Femur (tissue), 1 donor: Measurements from ENCODE around the gene ANP32D.
"Not testable (repeated sequence)": the region's sequence is repeated elsewhere in the genome, so short reads cannot be mapped to it uniquely, and the experiment has no call there.

Source experiments
- DNase-seq: peaks from one replicate; pipeline ENCODE4 v3.0.0-alpha.2; 2017

ANP32D gene

DNA sequence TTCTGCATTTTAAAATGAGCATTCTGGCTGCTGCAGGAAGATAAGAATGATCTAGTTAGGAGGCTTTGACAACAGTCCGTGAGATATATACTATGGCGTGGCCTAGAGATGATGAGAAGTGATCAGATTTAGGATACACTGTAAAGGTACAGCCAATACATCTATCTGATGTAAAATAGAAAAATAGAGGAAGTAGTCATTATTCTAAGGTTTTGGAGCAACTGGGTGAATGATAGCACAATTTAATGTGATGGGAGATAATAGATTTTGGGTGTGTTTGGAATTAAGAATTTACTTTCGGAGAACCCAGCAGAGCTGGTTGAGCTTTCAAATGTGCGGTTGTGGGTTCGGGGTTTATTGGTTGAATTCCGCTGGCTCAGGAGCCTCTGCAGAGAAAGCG, at the start of gene ANP32D:
ANP32D (plus strand) TSS at position 301 of the 400 bp plus-strand sequence. CDS start 106 bp downstream, outside the sequence.
- DNase-seq: no peak

DNA sequence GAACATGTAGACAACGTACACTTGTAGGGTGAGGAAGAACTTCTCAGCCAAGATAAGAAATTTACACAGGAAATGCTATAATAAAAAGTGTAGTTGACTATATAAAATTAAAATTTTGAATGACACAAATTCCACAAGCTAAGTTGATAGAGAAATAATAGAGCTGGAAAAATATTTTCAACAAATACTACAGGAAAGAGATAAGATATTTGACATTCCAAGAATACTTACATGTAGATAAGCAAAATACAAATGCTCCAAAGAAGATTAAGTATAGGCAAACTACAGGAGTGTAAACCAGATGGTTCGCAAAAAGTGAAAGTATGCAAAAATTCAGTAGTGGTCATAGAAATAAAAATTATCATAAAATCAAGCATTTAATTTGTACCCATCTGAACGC, 49.2 kb upstream of the ANP32D start:
- DNase-seq: no peak

DNA sequence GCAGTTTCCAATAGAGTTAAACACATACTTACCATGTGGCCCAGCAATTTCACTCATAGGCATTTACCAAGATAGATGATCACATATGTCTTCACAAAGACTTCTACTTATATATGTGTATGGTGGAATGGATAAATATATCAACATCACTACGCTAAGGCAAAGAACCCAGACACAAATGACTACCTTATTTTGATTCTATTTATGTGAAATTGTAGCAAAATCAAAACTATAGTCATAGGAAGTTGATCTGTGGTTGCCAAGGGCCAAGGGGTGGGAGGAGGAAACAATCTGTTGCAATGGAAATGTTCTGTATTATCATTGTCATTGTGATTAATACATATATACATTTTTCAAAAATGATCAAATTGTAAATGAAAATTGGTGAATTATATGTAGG, 47.7 kb upstream of the ANP32D start:
- no peak for DNase-seq

DNA sequence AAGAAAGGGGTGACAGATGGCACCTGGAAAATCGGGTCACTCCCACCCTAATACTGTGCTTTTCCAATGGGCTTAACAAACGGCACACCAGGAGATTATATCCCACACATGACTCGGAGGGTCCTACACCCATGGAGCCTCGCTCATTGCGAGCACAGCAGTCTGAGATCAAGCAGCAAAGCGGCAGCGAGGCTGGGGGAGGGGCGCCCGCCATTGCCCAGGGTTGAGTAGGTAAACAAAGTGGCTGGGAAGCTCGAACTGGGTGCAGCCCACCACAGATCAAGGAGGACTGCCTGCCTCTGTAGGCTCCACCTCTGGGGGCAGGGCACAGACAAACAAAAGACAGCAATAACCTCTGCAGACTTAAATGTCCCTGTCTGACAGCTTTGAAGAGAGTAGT, 38.3 kb upstream of the ANP32D start:
- not testable (repeated sequence) for DNase-seq

DNA sequence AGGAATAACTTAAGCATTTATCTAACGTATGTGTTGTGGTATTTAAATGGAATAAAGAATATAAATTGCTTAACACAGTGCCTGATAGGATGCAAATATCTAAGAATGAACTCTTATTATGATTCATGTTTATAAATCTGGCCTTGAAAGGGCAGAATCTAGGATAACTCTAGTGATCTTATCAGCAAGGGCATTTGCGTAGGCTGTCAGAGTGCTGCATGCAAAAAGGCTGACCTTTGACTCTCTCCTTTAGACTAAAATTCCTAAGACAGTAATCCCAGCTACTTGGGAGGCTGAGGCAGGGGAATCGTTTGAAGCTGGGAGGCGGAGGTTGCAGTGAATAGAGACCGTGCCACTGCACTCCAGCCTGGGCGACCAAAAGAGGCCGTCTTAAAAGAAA, 31.3 kb upstream of the ANP32D start:
- DNase-seq: no peak

DNA sequence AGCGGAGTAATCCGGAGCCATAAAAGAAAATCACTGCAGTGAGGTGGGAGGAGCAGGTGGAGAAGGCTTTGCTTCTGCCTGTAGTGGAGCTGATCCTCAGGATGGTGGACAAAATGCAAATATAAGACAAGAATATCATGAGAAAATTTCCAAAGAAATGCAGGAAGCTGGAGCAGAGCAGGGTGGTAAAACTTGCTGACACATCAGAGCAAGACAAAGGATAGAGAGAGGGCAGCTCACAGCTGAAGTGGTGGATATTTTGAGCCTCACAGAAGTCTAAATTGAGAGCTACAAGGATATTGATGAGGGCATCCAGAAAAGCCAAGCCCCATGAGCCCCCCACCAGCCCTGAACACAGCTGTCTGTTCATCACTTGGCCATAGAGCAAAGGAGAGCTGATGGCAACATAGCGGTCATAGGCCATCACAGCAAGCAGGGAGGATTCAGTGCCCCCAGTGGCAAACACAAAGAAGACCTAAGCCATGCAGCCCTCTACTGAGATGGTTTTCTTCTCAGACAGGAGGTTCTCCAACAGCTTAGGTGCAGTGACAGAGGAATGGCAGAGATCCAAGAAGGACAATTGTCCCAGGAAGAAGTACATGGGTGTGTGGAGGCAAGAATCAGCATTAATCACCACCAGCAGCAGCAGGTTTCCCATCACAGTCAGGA, 30.0 kb upstream of the ANP32D start:
- no peak for DNase-seq

DNA sequence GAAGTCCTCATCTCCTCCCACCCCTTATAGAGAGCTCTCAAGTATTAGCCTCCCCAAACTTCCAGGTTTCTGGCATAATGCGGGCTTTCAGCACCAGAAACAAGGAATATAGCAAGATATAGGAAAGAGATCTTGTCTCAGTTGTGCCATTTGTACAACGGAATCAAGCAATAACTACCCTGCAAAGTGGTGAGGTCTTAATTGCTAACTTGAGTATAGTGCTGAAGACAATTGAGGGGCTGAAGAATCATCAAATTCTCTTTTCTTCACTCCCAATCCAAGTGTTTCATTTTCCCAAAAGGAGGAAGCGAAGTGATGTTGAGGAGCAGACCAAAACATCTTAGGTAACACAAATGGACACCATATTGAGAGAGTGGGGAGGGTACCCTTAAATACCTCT, 26.8 kb upstream of the ANP32D start:
- no peak for DNase-seq

DNA sequence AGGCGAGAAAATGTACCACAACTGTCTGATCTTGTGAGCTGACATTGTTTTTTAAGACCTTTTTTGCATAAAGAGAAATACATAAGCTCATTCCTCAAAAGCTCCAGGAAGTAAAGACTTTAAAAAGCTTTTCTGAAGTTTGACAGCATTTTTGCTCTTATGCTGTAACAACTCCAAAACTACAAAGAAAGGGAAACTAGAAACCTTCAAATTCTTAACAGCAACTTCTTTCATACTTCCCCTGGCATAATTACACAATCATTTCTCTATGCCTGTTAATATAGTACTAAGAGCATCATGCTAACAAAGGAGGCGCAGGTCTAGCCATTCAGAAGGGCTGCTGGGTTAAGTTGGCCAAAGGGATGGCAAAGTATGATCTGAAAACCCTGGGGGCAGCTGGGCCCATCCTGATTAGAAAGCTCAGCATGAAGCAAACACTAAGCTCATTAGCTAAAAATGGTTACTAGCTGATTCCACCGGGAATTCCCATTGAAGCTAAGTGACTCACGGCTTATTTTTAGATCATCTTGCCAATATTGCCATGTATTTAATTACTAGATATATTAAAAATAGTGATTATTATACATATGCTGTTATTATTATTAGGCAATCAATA, 26.1 kb upstream of the ANP32D start:
- no peak for DNase-seq

DNA sequence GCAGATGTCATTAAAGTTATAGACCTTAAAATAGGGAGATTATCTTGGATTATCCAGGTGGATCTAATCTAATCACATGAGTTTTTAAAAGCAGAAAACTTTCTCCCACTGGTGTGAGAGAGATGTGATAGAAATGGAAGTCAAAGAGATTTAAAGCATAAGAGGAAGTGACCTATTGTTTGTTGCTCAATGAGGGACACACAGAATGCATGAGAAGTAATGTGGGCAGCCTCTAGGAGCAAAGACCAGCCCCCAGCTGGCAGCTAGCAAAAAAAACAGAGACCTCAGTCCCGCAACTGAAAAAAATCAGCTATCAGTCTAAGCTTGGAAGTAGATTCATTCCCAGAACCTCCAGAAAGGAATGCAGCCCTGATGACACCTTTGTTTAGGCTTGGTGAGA, 24.6 kb upstream of the ANP32D start:
- DNase-seq: no peak

DNA sequence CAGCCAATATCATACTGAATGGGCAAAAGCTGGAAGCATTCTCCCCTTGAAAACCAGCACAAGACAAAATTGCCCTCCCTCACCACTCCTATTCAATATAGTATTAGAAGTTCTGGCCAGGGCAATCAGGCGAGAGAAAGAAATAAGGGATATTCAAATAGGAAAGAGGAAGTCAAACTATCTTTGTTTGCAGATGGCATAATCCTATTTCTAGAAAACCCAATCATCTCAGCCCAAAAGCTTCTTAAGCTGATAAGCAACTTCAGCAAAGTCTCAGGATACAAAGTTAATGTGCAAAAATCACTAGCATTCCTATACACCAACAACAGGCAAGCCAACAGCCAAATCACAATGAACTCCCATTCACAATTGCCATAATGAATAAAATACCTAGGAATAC, 21.0 kb upstream of the ANP32D start:
- no peak for DNase-seq

DNA sequence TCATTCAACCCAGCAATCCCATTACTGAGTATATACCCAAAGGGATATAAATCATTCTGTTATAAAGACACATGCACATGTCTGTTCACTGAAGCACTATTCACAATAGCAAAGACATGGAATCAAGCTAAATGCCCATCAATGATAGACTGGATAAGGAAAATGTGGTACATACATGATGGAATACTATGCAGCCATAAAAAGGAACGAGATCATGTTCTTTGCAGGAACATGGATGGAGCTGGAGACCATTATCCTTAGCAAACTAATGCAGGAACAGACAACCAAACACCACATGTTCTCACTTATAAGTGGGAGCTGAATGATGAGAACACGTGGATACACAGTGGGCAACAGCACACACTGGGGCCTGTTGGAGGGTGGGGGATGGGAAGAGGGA, 19.4 kb upstream of the ANP32D start:
- not testable (repeated sequence) for DNase-seq

DNA sequence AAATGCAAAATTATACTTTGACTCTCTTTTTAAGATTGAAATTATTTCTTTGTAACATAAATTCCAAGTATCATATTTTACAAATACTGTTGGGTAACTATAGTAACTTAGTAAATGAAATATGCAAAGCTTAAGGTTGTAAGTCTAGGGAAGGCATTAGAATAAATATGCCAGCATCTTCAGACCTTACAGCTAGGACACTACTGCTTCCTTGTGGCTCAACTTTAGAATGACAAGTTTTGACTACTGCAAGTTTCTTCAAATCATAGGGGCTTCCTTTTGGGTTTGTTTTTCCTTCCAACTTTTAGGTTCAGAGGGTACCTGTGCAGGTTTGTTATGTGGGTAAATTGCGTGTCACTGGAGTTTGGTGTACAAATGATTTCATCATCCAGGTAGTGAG, 17.7 kb upstream of the ANP32D start:
- no peak for DNase-seq

DNA sequence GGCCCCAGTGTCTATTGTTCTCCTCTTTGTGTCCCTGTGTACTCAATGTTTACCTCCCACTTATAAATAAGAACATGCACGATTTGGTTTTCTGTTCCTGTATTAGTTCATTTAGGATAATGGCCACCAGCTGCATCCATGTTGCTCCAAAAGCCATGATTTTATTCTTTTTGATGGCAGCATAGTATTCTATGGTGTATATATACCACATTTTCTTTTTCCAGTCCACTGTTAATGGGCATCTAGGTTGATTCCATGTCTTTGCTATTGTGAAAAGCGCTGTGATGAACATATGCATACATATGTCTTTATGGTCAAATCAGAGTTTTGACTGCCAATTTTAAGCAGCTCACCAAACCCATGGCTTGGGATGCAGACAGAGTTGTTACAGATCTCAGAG, 17.2 kb upstream of the ANP32D start:
- no peak for DNase-seq

DNA sequence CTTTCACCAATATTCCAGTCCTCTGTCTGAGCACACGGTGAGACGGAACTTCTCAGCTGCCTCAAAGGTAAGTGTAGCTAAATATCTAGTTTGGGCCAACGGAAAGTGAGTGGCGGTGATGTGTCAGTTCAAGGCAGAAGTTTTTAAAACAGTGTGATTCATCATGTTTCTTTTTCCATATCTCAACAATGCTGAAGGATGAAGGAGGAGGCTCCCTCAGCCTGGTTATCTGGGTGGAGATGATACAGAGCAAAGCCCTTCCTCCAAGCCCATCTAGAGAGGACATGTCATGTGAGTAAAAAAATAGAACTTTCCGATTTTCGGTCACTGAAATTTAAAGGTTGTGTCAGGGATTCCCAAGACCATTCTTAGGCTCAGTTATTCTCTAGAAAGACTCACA, 13.1 kb upstream of the ANP32D start:
- no peak for DNase-seq

DNA sequence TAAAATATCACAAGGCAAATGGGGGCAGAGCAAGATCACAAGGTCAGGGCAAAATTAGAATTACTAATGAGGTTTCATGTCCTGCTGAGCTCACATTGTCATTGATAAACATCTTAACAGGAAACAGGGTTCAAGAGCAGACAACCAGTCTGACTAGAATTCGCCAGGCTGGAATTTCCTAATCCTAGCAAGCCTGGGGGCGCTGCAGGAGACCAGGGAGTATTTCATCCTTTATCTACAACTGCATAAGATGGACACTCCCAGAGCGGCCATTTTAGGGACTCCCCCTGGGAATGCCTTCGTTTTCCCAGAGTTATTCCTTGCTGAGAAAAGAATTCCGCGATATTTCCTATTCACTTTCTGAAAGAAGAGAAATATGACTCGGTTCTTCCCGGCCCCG, 3.3 kb upstream of the ANP32D start:
- not testable (repeated sequence) for DNase-seq

DNA sequence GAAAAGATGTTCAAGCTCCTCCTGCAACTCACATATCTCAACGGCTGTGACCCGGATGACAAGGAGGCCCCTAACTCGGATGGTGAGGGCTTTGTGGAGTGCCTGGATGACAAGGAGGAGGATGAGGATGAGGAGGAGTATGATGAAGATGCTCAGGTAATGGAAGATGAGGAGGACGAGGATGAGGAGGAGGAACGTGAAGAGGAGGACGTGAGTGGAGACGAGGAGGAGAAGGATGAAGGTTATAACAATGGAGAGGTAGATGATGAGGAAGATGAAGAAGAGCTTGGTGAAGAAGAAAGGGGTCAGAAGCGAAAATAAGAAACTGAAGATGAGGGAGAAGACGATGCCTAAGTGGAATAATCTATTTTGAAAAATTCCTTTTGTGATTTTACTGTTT, 702 bp downstream of the ANP32D start:
- no peak for DNase-seq

DNA sequence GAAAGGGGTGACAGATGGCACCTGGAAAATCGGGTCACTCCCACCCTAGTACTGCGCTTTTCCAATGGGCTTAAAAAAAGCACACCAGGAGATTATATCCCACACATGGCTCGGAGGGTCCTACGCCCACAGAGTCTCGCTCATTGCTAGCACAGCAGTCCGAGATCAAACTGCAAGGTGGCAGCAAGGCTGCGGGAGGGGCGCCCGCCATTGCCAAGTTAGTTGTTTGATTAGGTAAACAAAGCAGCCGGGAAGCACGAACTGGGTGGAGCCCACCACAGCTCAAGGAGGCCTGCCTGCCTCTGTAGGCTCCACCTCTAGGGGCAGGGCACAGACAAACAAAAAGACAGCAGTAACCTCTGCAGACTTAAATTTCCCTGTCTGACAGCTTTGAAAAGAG, 2.1 kb downstream of the ANP32D start:
- not testable (repeated sequence) for DNase-seq

DNA sequence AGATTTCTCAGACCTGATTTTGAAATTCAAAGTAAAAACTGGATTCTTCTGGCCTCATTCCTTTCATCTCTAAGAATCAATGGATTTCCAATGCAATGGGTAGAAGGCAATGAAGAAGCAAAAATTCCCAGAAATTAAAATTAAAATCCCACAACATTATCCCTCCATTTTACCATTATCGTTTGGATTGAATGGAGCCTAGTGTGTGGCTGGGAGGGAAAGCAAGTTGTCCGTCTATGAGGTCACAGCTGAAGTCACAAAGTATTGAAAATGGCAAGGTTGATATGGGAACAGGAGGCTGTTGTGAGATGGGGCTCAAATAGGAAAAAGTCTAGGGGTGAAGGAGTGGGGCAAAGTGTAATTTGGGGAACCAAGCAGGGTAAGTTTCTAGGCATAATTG, 9.8 kb downstream of the ANP32D start, which contains the start of gene C12orf54:
C12orf54 (plus strand) TSS at position 301 of the 400 bp plus-strand sequence. CDS start 799 bp downstream, outside the sequence.
- no peak for DNase-seq

DNA sequence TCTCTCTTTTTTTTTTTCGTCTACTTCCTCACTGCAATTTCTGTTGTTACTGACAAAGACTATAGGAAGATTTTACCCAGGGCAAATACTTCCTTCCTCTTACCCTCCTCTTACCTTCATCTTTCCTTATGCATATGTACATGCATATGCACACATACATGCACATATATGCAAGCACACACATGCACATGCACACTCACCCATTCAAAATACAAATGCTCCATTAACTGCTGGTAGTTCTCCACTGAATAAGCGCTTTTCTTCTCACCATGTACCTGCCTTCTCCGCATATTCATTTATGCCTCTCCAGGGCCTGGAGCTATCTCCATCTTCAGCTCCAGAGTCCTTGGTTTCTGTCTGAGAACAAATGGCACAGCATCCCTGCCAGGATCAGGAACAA, 10.6 kb downstream of the ANP32D start:
- no peak for DNase-seq

DNA sequence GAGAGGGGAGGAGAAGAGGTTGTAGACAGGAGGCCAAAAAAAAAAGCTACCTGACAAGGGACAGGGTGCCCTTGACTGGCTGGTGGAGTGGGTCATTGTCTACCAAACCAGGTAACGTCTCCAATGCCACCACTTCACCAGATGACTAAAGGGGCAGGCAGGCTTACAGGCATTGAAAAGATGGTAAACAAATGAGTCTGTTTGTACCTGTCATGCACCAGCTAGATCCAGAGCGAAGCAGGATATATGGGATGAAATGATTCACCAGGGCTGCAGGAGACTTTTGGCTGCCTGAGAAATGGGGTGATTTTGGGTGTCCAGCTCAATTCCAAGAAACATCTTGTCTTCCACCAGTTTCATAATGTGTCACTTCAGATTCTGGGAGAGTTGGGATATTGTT, 13.9 kb downstream of the ANP32D start:
- DNase-seq: no peak

DNA sequence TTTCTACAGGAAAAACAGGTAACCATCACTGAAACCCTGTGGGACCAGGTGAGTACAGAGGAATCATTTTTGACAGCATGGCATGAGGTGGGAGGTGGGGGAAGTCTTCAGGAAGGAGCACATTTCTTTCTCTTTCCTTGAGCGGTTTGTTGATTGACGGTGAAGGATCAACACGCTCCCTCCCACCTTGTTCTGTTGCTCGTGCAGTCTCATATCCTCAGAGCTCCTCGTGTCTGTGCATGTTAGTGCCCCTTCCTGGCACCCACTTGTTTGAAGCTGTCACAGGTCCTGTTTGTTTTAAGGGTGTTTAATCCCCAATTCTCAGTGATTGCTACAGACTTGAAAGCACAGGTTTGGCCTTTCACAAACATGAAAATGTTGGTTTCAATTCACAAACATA, 14.3 kb downstream of the ANP32D start:
- DNase-seq: no peak

DNA sequence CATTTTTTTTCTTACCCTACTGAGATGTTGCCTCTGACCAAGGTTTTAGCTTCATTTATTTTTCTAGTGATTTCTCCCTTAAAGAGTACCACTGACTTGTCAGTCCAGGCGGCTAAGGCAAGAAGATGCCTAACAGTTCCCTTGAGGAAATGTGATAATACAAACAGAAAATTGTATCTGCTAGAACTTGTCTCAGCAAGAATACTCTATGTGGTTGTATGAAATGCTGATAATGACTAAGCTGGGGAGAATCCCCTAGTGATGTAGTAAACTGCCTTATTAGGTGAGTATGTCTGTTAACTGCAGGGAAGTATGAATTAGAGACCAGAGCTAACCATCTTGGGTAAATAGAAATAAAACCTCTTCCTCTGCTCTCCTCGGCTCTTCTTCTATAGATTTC, 16.7 kb downstream of the ANP32D start:
- no peak for DNase-seq

DNA sequence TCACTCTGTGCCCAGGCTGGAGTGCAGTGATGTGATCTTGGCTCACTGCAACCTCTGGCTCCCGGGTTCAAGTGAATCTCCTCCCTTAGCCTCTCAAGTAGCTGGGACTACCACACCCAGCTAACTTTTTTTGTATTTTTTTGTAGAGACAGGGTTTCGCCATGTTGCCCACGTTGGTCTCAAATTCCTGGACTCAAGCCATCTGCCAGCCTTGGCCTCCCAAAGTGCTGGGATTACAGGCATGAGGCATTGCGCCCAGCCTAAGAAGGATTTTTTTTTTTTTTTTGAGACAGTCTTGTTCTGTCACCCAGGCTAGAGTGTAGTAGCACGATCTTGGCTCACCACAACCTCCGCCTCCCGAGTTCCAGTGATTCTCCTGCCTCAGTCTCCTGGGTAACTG, 17.1 kb downstream of the ANP32D start:
- not testable (repeated sequence) for DNase-seq

DNA sequence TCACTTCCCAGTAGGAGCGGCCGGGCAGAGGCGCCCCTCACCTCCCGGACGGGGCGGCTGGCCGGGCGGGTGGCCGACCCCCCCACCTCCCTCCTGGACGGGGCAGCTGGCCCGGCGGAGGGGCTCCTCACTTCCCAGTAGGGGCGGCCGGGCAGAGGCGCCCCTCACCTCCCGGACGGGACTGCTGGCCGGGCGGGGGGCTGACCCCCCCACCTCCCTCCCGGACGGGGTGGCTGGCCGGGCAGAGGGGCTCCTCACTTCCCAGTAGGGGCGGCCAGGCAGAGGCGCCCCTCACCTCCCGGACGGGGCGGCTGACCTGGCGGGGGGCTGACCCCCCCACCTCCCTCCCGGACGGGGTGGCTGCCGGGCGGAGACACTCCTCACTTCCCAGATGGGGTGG, 27.9 kb downstream of the ANP32D start:
- DNase-seq: not testable (repeated sequence)

DNA sequence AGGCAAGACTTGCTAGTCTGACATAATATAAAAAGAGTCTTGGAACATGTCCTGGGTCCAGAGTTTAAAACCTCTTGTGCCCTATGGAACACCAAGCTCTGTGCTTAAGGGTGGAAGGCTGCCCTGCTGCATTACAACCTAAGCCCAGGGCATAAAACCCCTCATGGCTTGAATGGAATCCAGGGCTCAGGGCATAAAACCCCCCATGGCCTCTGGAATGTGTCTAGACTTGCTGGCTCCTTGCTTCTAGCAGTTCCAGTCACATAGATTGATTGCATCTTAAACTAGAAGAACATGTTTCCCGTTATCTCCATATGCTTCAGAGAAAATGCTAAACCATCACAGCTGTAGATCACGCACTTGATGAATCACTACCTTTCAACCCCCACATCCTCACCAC, 34.5 kb downstream of the ANP32D start:
- DNase-seq: not testable (repeated sequence)
